Activated CD8-positive, alpha-beta memory T cell treated with anti-CD3 and anti-CD28 coated beads, Interleukin-2, amount 50 U/mL, for 24 hours (primary cell): ENCODE measurements around the gene FLYWCH1.
"Not testable (repeated sequence)": the region's sequence is repeated elsewhere in the genome, so short reads cannot be mapped to it uniquely, and the experiment has no call there.

Experiments
- DNase-seq: peaks from one replicate; pipeline ENCODE4 v3.0.0-alpha.2; 2020; ENCODE audit errors: extremely low read depth

Gene FLYWCH1

DNA sequence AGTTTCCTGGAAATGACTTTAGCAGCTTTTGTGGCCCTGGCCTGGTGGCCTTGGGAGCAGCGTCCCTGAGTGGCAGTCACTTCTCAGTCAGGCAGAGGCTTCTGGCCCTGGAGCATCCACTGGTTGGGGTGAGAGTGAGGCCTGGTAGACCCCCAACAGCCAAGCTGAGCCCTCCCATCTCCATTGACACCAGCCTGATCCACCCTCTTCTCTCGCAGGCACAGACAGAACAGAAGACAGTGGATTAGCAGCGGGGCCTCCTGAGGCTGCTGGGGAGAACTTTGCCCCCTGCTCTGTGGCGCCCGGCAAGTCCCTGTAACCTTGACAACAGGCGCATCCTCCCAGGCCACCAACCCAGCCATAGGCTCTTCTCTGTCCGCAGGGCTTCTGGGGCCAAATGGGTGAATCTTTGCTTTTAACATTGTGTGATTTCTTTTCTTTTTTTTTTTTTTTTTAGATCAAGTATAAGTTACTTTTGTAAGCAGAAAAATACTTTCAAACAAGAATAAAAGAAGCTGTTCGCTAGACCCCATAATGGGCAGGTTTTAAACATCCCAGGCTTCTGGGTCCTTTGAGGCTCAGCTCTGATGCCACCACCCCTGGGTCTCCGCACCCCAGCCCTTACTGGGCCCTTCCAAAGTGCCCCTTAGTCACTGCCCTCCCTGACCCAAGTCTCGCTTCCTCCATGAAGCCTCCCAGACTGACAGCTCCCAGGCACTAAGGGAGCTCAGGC is 12.7 kb upstream of the FLYWCH1 start:
- DNase-seq, result no peak

DNA sequence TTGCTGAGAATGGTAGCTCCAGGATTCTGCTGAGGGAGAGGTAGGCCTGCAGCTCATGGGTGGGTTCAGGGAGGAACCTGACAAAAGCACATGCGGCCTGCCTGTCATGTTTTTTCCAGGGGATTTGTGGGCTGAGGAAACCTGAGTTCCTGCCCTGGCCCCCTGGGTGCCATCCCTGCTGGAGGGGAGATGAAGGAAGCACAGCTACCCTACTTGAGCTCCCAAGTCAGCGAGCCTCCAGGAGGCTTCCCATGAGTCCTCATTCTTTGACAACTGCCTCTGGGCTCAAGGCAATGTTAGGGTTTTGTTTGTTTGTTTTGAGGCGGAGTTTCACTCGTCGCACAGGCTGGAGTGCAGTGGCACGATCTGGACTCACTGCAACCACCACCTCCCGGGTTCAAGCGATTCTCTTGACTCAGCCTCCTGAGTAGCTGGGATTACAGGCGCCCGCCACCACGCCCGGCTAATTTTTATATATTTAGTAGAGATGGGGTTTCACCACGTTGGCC is 12.1 kb upstream of the FLYWCH1 start:
- DNase-seq, result no peak

DNA sequence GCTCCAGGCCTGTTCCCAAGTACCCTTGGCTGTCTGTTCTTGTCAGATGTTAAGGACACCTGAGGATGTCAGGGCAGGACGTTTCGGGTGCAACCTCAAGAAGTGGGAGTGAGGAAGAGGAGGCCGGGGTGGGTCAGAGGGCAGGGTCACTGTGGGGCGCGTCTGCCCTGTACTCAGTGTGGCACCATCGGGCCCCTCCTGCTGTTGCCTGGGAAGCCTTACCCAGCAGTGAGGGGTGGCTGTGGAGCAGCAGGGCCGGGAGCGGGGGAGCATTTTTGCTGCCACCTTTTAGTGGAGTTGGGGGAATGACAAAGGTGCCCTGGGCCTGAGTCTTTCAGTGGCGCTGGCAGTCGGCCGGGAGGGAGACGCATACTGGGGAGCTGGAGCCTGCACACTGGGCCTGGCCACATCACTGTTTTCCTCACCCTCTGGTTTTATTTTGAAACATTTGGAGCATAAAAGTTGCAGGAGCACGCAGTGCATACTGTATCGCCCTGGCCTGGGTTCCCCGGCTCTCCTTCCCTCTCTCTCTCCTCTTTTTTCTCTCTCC is 11.1 kb upstream of the FLYWCH1 start:
- no peak for DNase-seq

- no peak for DNase-seq
Measured at GRCh38 chr16:2902337-2903130, 9.2 kb upstream of the FLYWCH1 start.

DNA sequence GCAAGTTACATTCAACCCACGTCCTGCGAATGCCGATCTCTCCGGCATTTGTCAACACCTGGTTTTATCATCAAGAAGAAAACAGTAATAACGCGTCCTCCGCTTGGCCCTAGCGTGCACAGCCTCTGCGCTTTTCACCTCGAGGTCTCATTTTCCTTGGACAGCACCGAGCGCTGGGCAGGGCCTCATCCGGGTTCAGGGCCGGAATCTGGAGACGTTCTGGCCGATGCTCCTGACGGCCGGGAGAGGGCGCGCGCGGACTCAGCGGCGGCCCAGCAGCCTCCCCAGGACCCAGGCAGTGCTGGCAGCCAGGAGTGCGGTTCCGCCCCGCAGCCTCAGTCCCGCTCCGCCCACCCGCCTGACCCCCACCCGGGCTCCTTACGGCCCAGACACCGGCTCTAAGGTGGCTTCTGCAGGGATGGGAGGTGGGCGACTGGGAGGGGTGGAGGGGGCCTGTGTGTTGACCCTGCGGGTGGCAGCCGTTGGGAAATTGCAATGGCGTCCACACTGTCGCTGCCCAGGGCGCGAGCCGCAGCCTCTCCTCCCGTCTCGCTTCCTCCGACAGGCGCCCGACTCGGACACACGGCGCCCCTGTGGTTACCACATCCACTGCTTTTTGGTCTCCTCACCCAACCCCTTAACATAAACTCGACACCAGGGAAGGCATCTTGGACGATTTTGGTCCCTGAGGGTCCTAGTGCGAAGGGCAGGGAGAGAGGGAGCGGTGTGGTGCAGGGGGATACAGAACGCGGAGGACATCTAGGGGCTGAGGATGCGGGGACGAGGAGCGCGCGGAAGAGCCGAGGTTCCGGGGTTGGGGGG is 7.4 kb upstream of the FLYWCH1 start:
- peak; percentile 36 for DNase-seq

- DNase-seq, result no peak
Measured at GRCh38 chr16:2904922-2905240, 6.8 kb upstream of the FLYWCH1 start.

- peak; percentile 90 for DNase-seq
Measured at GRCh38 chr16:2905241-2905987, 6.3 kb upstream of the FLYWCH1 start.

- DNase-seq, result no peak
Measured at GRCh38 chr16:2905988-2906387, 5.7 kb upstream of the FLYWCH1 start.

- not testable (repeated sequence) for DNase-seq
Measured at GRCh38 chr16:2907084-2907753, 4.5 kb upstream of the FLYWCH1 start.

DNA sequence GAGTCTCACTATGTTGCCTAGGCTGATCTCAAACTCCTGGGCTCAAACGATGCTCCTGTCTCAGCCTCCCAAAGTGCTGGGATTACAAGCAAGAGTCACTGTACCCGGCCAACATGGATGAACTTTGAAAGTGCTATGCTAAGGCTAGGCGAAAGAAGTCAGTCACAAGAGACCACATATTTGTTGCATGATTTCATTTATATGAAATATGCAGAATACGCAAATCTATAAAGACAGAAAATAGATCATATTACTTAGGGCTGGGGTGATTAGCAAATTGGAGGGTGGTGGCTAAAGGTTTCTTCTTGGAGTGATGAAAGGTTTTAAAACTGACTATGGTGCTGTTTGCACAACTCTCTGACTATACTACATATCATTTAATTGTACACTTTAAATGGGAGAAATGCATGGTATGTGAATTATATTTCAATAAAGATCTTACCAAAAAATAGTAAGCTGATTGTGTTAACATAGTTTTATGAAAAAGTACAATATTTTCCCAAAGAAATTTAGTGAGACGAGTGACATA is 1.2 kb upstream of the FLYWCH1 start:
- DNase-seq, result no peak

- no peak for DNase-seq
Measured at GRCh38 chr16:2912330-2913199, 834 bp downstream of the FLYWCH1 start.

- no peak for DNase-seq
Measured at GRCh38 chr16:2913603-2914002, 1.9 kb downstream of the FLYWCH1 start.

- DNase-seq, result no peak
Measured at GRCh38 chr16:2914233-2914632, 2.5 kb downstream of the FLYWCH1 start.

GRCh38 chr16:2915196-2915929 is 3.6 kb downstream of the FLYWCH1 start:
- no peak for DNase-seq

- no peak for DNase-seq
Measured at GRCh38 chr16:2919511-2920255, 8.0 kb downstream of the FLYWCH1 start.

DNA sequence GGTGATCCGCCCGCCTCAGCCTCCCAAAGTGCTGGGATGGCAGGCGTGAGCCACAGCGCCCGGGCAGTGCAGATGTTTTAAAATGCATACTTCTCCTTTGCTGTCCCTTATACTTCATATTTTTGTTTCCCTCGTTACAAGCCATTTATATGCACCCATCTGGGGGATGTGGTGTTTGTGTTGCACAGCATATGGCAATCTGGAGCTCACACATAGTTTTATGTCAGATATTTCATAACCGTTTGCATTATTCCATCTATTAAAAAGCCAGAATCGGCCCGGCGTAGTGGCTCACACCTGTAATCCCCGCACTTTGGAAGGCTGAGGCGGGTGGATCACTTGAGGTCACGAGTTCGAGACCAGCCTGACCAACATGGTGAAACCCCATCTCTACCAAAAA is 11.8 kb downstream of the FLYWCH1 start:
- no peak for DNase-seq

GRCh38 chr16:2924901-2925755 is 13.4 kb downstream of the FLYWCH1 start:
- DNase-seq, result no peak
